Common myeloid progenitor, CD34-positive (primary cell): ENCODE measurements around the gene B3GALNT1.
A peak's percentile ranks its signal among the peaks of the same experiment; 100 is the strongest.

Source experiments
- CTCF ChIA-PET: fragments of 350-600 bp; sonication (Branson Sonifier 250); formaldehyde crosslinking; loops from one replicate; lab custom pipeline; 2021; ENCODE audit warnings: antibody characterized with exemption; lab: Charles Lee
- POLR2A ChIA-PET: fragments of 350-600 bp; sonication (Branson Sonifier 250); formaldehyde crosslinking; loops from one replicate; lab custom pipeline; 2021; ENCODE audit warnings: antibody characterized with exemption; lab: Charles Lee
- DNase-seq, 3 donors: peaks; one replicate each; pipeline versions ENCODE4 v3.0.0 to v3.0.0-alpha.2; 2013
- H3K27ac ChIP-seq, 2 experiments: 1 replicate in 1 of 2; 2 replicates in 1 of 2; pipeline ENCODE4 v1.7.0; 2013; ENCODE audit warnings: inconsistent platforms in 2 of 2, low read length in 2 of 2, mild to moderate bottlenecking in 2 of 2, low read depth in 1 of 2, moderate library complexity in 1 of 2; ENCODE audit not compliant: severe bottlenecking in 2 of 2, insufficient read depth in 1 of 2, poor library complexity in 1 of 2
- H3K27me3 ChIP-seq, 5 experiments: replicated peaks in 2 of 5; 1 replicate in 3 of 5; 2 replicates in 2 of 5; pipeline versions ENCODE4 v1.6.1 to v1.7.0; 2013; ENCODE audit warnings: low read length in 4 of 5, mild to moderate bottlenecking in 2 of 5, moderate library complexity in 2 of 5, inconsistent platforms in 1 of 5; ENCODE audit not compliant: insufficient read depth in 5 of 5, control insufficient read depth in 4 of 5
- H3K36me3 ChIP-seq, 4 experiments: 1 replicate in 2 of 4; 2 replicates in 2 of 4; pipeline versions ENCODE4 v1.6.1 to v1.7.0; 2013; ENCODE audit warnings: low read length in 3 of 4, control low read depth in 1 of 4, mild to moderate bottlenecking in 1 of 4; ENCODE audit not compliant: control insufficient read depth in 4 of 4, insufficient read depth in 4 of 4
- H3K4me1 ChIP-seq, 4 experiments: 1 replicate in 3 of 4; 2 replicates in 1 of 4; pipeline versions ENCODE4 v1.6.1 to v1.7.1; 2013; ENCODE audit warnings: low read length in 3 of 4, mild to moderate bottlenecking in 3 of 4, control low read depth in 1 of 4, inconsistent platforms in 1 of 4, moderate library complexity in 1 of 4; ENCODE audit not compliant: control insufficient read depth in 4 of 4, insufficient read depth in 4 of 4; ENCODE audit errors: control extremely low read depth in 1 of 4
- H3K4me3 ChIP-seq, 7 experiments: 1 replicate in 4 of 7; 2 replicates in 3 of 7; pipeline versions ENCODE4 v1.5.1 to v1.7.0; 2013; ENCODE audit warnings: mild to moderate bottlenecking in 7 of 7, low read length in 6 of 7, moderate library complexity in 6 of 7, inconsistent platforms in 2 of 7, low read depth in 2 of 7, control low read depth in 1 of 7; ENCODE audit not compliant: insufficient read depth in 4 of 7, control insufficient read depth in 1 of 7; ENCODE audit errors: extremely low read depth in 1 of 7
- H3K9me3 ChIP-seq, 5 experiments: 1 replicate in 4 of 5; 2 replicates in 1 of 5; pipeline versions ENCODE4 v1.6.1 to v1.7.1; 2013; ENCODE audit warnings: low read length in 4 of 5, mild to moderate bottlenecking in 2 of 5, inconsistent platforms in 1 of 5, low read depth in 1 of 5, moderate library complexity in 1 of 5; ENCODE audit not compliant: control insufficient read depth in 4 of 5, insufficient read depth in 2 of 5; ENCODE audit errors: control extremely low read depth in 1 of 5
- WGBS: methylation state at CpG from one replicate; pipeline ENCODE4 v1.1.5; 2013; ENCODE audit not compliant: insufficient coverage; 5-methylcytosine and 5-hydroxymethylcytosine counted together

B3GALNT1 gene

DNA sequence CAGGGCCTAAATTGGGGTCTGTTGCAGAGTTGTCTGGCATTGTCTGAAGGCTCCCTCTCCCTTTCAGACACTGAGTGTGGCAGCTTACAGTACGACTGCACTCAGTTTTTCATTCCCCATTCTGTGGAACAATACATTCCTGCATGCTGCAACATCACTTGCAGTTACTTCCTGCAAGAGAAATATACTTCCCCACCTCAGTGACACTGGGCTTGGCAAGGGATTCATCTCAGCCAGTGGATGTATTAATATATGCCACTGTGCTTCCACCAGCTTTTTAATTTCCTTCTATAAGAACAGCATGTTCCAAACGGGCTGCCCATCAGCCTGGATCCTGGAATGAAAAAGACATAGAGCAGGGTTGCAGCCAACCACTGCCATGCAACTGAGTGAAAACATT is 23.1 kb downstream of the B3GALNT1 start:
- 39% methylated on average over 2 of the region's 2 CpGs for WGBS
- Histone ChIP-seq H3K27ac (no peak overlapping the region), H3K4me3 (peak overlapping the region in 3 of 7 experiments; percentile 27 to 48 (median 43)), H3K9me3 (no peaks in the 10 kb centered on the region), H3K36me3 (peaks cover 4 to 20% (median 5%) of the 10 kb centered on the region in 4 experiments), H3K27me3 (no peaks in the 10 kb centered on the region), H3K4me1 (peaks cover 6 to 10% (median 10%) of the 10 kb centered on the region in 4 experiments)
- ChIA-PET POLR2A (no interaction called here), CTCF (interaction anchor here (1.5 kb wide), 1 partner anchor 28 kb away, joined by 3 read pairs; no protein-coding TSS in a partner anchor)
- peak in 2 of 3 donors; percentile 20 to 43 for DNase-seq

DNA sequence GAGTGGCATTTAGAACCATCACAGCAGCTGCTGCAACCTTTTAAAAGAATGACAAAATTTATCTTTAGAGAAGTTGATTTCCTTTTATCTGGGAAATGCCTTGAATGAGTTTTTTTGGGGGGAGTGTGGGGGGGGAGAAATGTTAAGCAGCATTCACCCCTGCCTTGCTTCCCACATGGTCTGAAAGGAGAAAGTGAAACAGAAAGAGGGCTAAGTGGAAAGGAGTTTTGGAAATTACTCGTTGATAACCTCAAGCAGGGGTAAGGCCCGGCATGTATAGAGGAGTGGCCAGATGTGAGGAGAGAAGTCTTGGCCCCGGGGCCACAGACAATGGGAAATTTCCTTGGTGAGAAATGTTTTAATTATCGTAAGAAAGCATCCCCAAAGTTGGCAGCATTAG is 23.5 kb downstream of the B3GALNT1 start:
- H3K4me1 ChIP-seq, result peaks cover 6 to 10% (median 10%) of the 10 kb centered on the region in 4 experiments
- 29% methylated on average over 3 of the region's 4 CpGs for WGBS
- CTCF ChIA-PET, result interaction anchor here (1.5 to 1.7 kb wide), 2 partner anchors 20 to 28 kb away, joined by 3 to 6 read pairs; no protein-coding TSS in a partner anchor
- DNase-seq, result peak; percentile 17 to 65 (median 56)
- H3K27ac ChIP-seq, result peak overlapping the region in 1 of 2 experiments; percentile 1
- H3K27me3 ChIP-seq, result no peaks in the 10 kb centered on the region
- POLR2A ChIA-PET, result interaction anchor here (0.6 kb wide), 1 partner anchor 16 kb away, joined by 4 read pairs; no protein-coding TSS in a partner anchor
- no peaks in the 10 kb centered on the region for H3K9me3 ChIP-seq
- H3K4me3 ChIP-seq, result peak overlapping the region in 3 of 7 experiments; percentile 27 to 48 (median 43)
- peaks cover 4 to 20% (median 5%) of the 10 kb centered on the region in 4 experiments for H3K36me3 ChIP-seq

DNA sequence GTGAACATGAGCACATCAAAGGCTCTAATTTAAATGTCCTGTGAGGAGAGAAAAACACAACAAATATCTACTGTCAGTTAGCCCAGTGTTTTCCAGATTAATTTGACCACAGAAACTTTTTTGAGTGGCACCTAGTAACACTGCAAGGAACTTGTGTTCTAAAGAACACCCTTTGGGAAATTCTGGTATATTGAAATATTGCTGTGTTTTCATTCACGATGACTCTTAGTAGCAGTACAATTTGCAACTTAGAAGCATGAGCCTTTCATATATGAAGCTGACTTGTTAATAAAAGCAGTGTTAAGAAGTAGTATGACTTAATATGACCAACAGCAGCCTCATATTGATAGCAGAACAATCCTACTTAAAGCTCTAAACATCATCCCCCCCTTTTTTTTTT is 32.0 kb downstream of the B3GALNT1 start:
- Histone ChIP-seq H3K4me3 (no peak overlapping the region), H3K4me1 (peaks cover 0 to 19% (median 17%) of the 10 kb centered on the region in 4 experiments), H3K36me3 (no peaks in the 10 kb centered on the region), H3K9me3 (no peaks in the 10 kb centered on the region), H3K27me3 (no peaks in the 10 kb centered on the region), H3K27ac (no peak overlapping the region)
- CTCF ChIA-PET, result interaction anchor here (0.9 kb wide), 1 partner anchor 10 kb away, joined by 3 read pairs; no protein-coding TSS in a partner anchor
- no CpG with 5 or more reads among the region's 1 CpG for WGBS
- DNase-seq, result no peak
- POLR2A ChIA-PET, result no interaction called here

DNA sequence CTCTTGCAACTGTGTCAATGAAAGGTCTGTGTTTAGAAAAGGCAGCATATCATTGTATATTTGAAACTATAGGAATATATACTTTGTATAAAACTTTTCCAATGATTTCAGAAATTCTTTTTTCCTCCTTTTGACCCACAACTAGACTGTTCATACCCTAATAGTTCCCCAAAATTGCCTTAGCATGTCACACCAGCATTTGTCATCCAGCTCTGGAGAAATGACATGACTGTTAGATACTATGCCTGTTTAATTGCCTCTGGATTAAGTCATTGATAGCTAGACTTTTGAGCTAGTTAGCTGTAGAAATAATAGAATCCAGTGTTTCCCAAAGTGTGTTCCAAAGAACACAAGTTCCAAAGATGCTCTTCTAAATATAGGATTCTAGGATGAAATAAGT is 32.4 kb downstream of the B3GALNT1 start:
- CTCF ChIA-PET, result interaction anchor here (0.9 to 1.2 kb wide), 3 partner anchors 10 to 91 kb away, joined by 3 read pairs; no protein-coding TSS in a partner anchor
- H3K4me1 ChIP-seq, result peaks cover 0 to 19% (median 17%) of the 10 kb centered on the region in 4 experiments
- no peak overlapping the region for H3K4me3 ChIP-seq
- no peak for DNase-seq
- no peaks in the 10 kb centered on the region for H3K27me3 ChIP-seq
- no peaks in the 10 kb centered on the region for H3K9me3 ChIP-seq
- no peak overlapping the region for H3K27ac ChIP-seq
- H3K36me3 ChIP-seq, result no peaks in the 10 kb centered on the region
- POLR2A ChIA-PET, result no interaction called here

DNA sequence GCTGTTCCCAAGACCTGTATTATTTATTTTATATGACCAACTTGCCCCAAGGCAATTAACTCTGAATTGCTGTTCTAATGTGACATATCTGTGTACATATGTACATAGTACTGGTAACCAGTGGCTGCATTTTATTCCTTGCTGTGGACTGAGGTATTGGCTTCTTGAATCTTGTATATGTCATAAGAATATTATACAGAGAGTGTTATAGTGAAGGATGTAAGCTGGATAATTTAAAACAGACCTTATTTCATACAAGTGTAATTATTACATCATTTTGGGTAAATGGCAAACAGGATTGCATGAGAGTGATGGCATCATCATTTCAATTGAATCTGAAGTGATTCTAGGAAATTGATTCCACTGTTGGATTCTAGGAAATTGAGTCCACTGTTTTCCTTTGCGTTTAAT is 32.9 kb downstream of the B3GALNT1 start:
- WGBS, result no CpG with 5 or more reads among the region's 1 CpG
- CTCF ChIA-PET, result interaction anchor here (0.7 to 1.2 kb wide), 3 partner anchors 30 to 115 kb away, joined by 3 read pairs; no protein-coding TSS in a partner anchor

DNA sequence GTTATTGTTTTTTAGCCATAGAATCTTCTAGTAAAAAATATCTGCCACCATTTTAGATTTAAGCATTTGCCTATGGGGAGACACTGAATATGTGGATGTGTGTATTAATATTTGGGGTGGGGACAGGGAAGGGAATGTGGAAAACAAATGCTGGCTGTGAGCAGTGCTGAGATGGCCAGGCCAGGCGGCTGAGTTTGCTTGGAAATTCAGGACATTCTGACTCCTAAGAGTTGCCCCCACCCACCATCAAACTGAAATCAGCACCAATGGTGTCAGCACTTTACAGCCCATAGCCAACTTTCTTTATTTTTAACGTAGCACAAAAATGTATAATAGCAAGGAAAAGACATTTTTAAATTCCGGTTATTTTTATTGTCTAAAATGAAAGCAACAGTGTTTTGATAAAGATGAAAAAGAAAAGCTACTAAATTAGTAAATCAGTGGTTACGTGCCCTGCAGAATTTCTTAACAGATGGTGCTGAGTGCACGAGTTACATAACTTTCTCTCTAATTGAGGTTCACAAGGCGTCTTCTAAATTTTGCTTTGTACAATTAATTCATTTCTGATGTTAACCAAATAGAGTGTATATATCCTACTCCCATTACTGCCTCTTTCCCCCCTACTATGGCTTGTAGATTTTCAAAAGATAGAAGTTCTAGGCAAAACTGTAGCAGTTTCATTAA is 34.0 kb downstream of the B3GALNT1 start:
- WGBS, result 92% methylated on average over 2 of the region's 6 CpGs
- DNase-seq, result no peak
- H3K4me1 ChIP-seq, result peaks cover 0 to 19% (median 17%) of the 10 kb centered on the region in 4 experiments
- no peaks in the 10 kb centered on the region for H3K9me3 ChIP-seq
- POLR2A ChIA-PET, result interaction anchor here (1.3 kb wide), 1 partner anchor 98 kb away, joined by 4 read pairs; no protein-coding TSS in a partner anchor
- peaks cover 0 to 2% (median 0%) of the 10 kb centered on the region in 4 experiments for H3K36me3 ChIP-seq
- CTCF ChIA-PET, result no interaction called here
- no peak overlapping the region for H3K27ac ChIP-seq
- H3K27me3 ChIP-seq, result no peaks in the 10 kb centered on the region
- no peak overlapping the region for H3K4me3 ChIP-seq

More for the DNA sequence above, 32.9 kb downstream of the B3GALNT1 start:
- H3K27ac ChIP-seq, result no peak overlapping the region
- H3K36me3 ChIP-seq, result peaks cover 0 to 2% (median 0%) of the 10 kb centered on the region in 4 experiments
- no peaks in the 10 kb centered on the region for H3K27me3 ChIP-seq
- no peak overlapping the region for H3K4me3 ChIP-seq
- DNase-seq, result no peak
- POLR2A ChIA-PET, result interaction anchor here (1.3 kb wide), 1 partner anchor 99 kb away, joined by 4 read pairs; no protein-coding TSS in a partner anchor
- no peaks in the 10 kb centered on the region for H3K9me3 ChIP-seq
- H3K4me1 ChIP-seq, result peaks cover 0 to 19% (median 17%) of the 10 kb centered on the region in 4 experiments
